ENCODE measurements around the gene HIGD1B.

HIGD1B gene

GRCh38 chr17:44880062-44880461 is 32.4 kb downstream of the HIGD1B start:
- DNase-seq, result no peak

- DNase-seq, result no peak
These were observed 33.5 kb downstream of the HIGD1B start for GRCh38 chr17:44881145-44881544.

- DNase-seq, result no peak
These were observed 37.3 kb downstream of the HIGD1B start for GRCh38 chr17:44884941-44885340.

GRCh38 chr17:44887016-44887415 is 39.3 kb downstream of the HIGD1B start:
- DNase-seq, result no peak

- no peak for DNase-seq
These were observed 40.6 kb downstream of the HIGD1B start for GRCh38 chr17:44887971-44888954.

GRCh38 chr17:44889003-44889402 is 41.3 kb downstream of the HIGD1B start:
- DNase-seq, result no peak

GRCh38 chr17:44892250-44892649 is 44.6 kb downstream of the HIGD1B start:
- no peak for DNase-seq

GRCh38 chr17:44894642-44895041 is 47.0 kb downstream of the HIGD1B start:
- DNase-seq, result no peak

- DNase-seq, result no peak
These were observed 51.0 kb downstream of the HIGD1B start for GRCh38 chr17:44898768-44899073.

GRCh38 chr17:44899074-44899782 is 51.5 kb downstream of the HIGD1B start, which contains the start of gene EFTUD2:
Gene EFTUD2 (minus strand): TSS chr17:44899445. CDS start chr17:44894521, 4,924 bp downstream.
- DNase-seq, result peak; percentile 84 to 94
